Neural progenitor cell (in vitro differentiated cells): ENCODE results near the gene PCDH9. TPM values are rescaled to one million over a fixed set of nuclear protein-coding genes. Genes with fewer than 3 reads are reported as not detected.

Source experiments
- DNase-seq: peaks from one replicate; pipeline ENCODE4 v3.0.0-alpha.2; 2016; ENCODE audit warnings: low spot score
- H2AFZ ChIP-seq: fragments of 200-600 bp; sonication (generic); replicated peaks from 2 replicates; pipeline ENCODE4 v1.6.1; 2016; ENCODE audit warnings: antibody characterized with exemption
- H3F3A ChIP-seq: fragments of 200-600 bp; sonication (generic); 2 replicates; pipeline ENCODE4 v1.6.1; 2016; ENCODE audit warnings: antibody characterized with exemption, low read depth
- H3K27ac ChIP-seq: fragments of 200-600 bp; sonication (generic); 2 replicates; pipeline ENCODE4 v1.5.1; 2016; ENCODE audit warnings: mild to moderate bottlenecking
- H3K27me3 ChIP-seq: fragments of 200-600 bp; sonication (generic); 2 replicates; pipeline ENCODE4 v1.6.1; 2016; ENCODE audit warnings: mild to moderate bottlenecking, moderate library complexity
- H3K36me3 ChIP-seq: fragments of 200-600 bp; sonication (generic); 2 replicates; pipeline ENCODE4 v1.5.1; 2016
- H3K4me1 ChIP-seq: fragments of 200-600 bp; sonication (generic); 2 replicates; pipeline ENCODE4 v1.6.1; 2016; ENCODE audit warnings: mixed run types
- H3K4me2 ChIP-seq: fragments of 200-600 bp; sonication (generic); 2 replicates; pipeline ENCODE4 v1.6.1; 2016
- H3K4me3 ChIP-seq: fragments of 200-600 bp; sonication (generic); 2 replicates; pipeline ENCODE4 v1.5.1; 2016
- H3K79me2 ChIP-seq: fragments of 200-600 bp; sonication (generic); 2 replicates; pipeline ENCODE4 v1.6.1; 2016; ENCODE audit warnings: low read depth
- H3K9ac ChIP-seq: fragments of 200-600 bp; sonication (generic); 2 replicates; pipeline ENCODE4 v1.6.1; 2016
- H3K9me3 ChIP-seq: fragments of 200-600 bp; sonication (generic); 2 replicates; pipeline ENCODE4 v1.5.1; 2016; ENCODE audit warnings: low read depth
- H4K20me1 ChIP-seq: fragments of 200-600 bp; sonication (generic); 2 replicates; pipeline ENCODE4 v1.6.1; 2016; ENCODE audit warnings: low read depth
- H3K27ac Mint-ChIP-seq: 3 replicates; pipeline ENCODE4 v1.8.0; 2021; ENCODE audit warnings: mixed read lengths
- H3K27me3 Mint-ChIP-seq: 2 replicates; pipeline ENCODE4 v1.8.0; 2022; ENCODE audit warnings: low read depth, mild to moderate bottlenecking, inconsistent platforms, moderate library complexity, mixed read lengths; ENCODE audit not compliant: insufficient read depth
- H3K36me3 Mint-ChIP-seq: 3 replicates; pipeline ENCODE4 v1.8.0; 2021; ENCODE audit warnings: mixed read lengths
- H3K4me1 Mint-ChIP-seq: 3 replicates; pipeline ENCODE4 v1.8.0; 2021; ENCODE audit warnings: mixed read lengths
- H3K4me3 Mint-ChIP-seq: 3 replicates; pipeline ENCODE4 v1.8.0; 2021; ENCODE audit warnings: mild to moderate bottlenecking, moderate library complexity, mixed read lengths
- H3K9me3 Mint-ChIP-seq: 3 replicates; pipeline ENCODE4 v1.8.0; 2020; ENCODE audit warnings: mixed read lengths
- CTCF ChIP-seq: fragments of 200-600 bp; sonication (generic); IDR thresholded peaks from 2 replicates; pipeline ENCODE4 v1.5.1; 2017; ENCODE audit warnings: antibody characterized with exemption, mild to moderate bottlenecking
- EZH2 ChIP-seq: fragments of 200-600 bp; sonication (generic); IDR thresholded peaks from 2 replicates; pipeline ENCODE4 v1.6.1; 2017; ENCODE audit warnings: antibody characterized with exemption, mild to moderate bottlenecking, moderate library complexity
- EZH2phosphoT487 ChIP-seq: fragments of 200-600 bp; sonication (generic); IDR thresholded peaks from 2 replicates; pipeline ENCODE4 v1.6.1; 2017; ENCODE audit warnings: antibody characterized with exemption
- total RNA-seq: library from RNA; depleted of rRNA; stranded (reverse); fragments of >200 nt; gene quantifications from 2 replicates; pipeline ENCODE4 v1.2.3, GENCODE V29; 2015; ENCODE audit warnings: low replicate concordance

Gene PCDH9
- total RNA-seq, 1 donor from 2014 or later: 0.24 TPM

DNA sequence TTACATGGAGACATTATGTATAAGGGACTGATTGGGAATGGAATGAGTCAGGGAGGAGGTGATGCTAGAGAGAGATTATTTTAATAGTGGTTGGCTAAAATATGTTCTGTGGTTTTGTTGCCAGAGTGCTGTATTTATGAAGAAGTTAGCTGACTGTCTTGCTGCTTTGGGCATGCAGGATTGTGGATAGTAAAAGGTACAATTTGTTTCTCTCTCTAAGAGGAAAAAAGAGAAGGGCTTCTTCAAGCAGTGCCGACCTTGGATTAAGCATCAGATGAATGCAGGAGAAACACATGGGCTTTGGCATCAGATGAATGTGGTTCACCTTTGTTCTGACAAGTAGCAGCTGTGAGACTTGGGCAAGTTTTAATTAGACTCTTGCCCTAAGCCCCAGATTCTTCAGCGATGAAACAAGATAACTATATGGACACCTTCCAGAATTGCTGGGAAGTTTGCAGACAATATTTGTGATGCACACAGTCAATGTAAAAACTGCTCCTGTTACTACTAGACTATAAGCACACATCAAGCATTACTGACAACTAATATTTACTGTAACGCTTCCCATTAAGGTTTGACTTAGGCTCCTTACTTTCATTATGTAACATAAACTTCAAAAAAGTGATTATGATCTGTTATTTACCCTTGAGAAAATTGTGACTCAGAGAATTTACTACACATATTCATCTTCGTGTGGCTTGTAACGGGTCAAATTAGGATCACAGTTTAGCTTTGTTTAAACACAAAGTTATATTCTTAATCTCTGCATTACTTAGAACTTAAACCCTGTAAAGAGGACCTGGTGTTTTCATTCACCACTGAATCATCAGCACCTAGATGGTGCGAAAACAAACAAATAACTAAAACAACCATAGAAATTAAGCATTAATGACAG is 824.0 kb downstream of the PCDH9 start:
- no peak for TF ChIP-seq CTCF
- no peak for TF ChIP-seq EZH2
- no peak for TF ChIP-seq EZH2phosphoT487
- Histone ChIP-seq H3K4me1 (peaks cover 22% of the 10 kb centered on the region), H3K4me2 (peak overlapping the region; percentile 11), H2AFZ (no peak overlapping the region), H4K20me1 (no peaks in the 10 kb centered on the region), H3K4me3 (no peak overlapping the region), H3K27ac (no peak overlapping the region), H3K9me3 (no peaks in the 10 kb centered on the region), H3K9ac (no peak overlapping the region), H3K36me3 (no peaks in the 10 kb centered on the region), H3K79me2 (no peaks in the 10 kb centered on the region), H3K27me3 (no peaks in the 10 kb centered on the region), H3F3A (no peaks in the 10 kb centered on the region)
- peak; percentile 37 for DNase-seq
- Mint-ChIP-seq H3K4me3 (no peak overlapping the region), H3K4me1 (peaks cover 19% of the 10 kb centered on the region), H3K27ac (peak overlapping the region; percentile 62), H3K36me3 (peaks cover 2% of the 10 kb centered on the region), H3K9me3 (peaks cover 2% of the 10 kb centered on the region), H3K27me3 (no peaks in the 10 kb centered on the region)

DNA sequence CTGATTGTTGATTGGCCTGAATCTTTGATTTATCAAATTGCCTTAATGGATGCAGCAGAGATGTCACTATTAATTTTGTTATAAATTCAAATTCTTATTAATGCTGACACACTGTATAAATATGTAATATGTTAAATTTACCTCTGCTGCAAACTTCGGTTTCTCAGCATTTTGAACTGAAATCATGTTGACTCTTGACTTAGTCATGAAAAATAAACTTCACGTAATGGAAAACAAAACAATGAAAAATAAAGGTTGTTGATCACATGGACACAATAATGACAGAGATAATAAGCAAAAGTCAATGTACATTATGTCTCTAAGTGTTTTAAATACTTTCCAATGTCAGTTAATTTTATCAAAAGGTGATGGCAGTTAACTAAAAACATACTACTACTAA is 827.6 kb downstream of the PCDH9 start:
- Histone ChIP-seq H3K4me2 (no peak overlapping the region), H3K27me3 (no peaks in the 10 kb centered on the region), H3F3A (no peaks in the 10 kb centered on the region), H3K27ac (no peak overlapping the region), H3K4me1 (peaks cover 19% of the 10 kb centered on the region), H3K4me3 (no peak overlapping the region), H2AFZ (no peak overlapping the region), H3K36me3 (no peaks in the 10 kb centered on the region), H3K9ac (no peak overlapping the region), H3K79me2 (no peaks in the 10 kb centered on the region), H3K9me3 (no peaks in the 10 kb centered on the region), H4K20me1 (no peaks in the 10 kb centered on the region)
- no peak overlapping the region for H3K27ac Mint-ChIP-seq
- peaks cover 19% of the 10 kb centered on the region for H3K4me1 Mint-ChIP-seq
- DNase-seq: no peak
- H3K9me3 Mint-ChIP-seq: peaks cover 2% of the 10 kb centered on the region
- H3K36me3 Mint-ChIP-seq: peaks cover 2% of the 10 kb centered on the region
- no peaks in the 10 kb centered on the region for H3K27me3 Mint-ChIP-seq
- no peak overlapping the region for H3K4me3 Mint-ChIP-seq
- TF ChIP-seq EZH2 (no peak), EZH2phosphoT487 (no peak), CTCF (no peak)

GRCh38 chr13:66402066-66402465 is 828.1 kb downstream of the PCDH9 start:
- H3K27me3 ChIP-seq: no peaks in the 10 kb centered on the region
- H3K27ac ChIP-seq: no peak overlapping the region
- H3K4me2 ChIP-seq: no peak overlapping the region
- no peaks in the 10 kb centered on the region for H3K9me3 ChIP-seq
- no peaks in the 10 kb centered on the region for H3K79me2 ChIP-seq
- Mint-ChIP-seq H3K4me3 (no peak overlapping the region), H3K27ac (no peak overlapping the region), H3K36me3 (peaks cover 2% of the 10 kb centered on the region), H3K4me1 (peaks cover 15% of the 10 kb centered on the region), H3K9me3 (peaks cover 2% of the 10 kb centered on the region), H3K27me3 (no peaks in the 10 kb centered on the region)
- TF ChIP-seq EZH2phosphoT487 (no peak), CTCF (no peak), EZH2 (no peak)
- no peak overlapping the region for H3K4me3 ChIP-seq
- no peak for DNase-seq
- H3K4me1 ChIP-seq: peaks cover 15% of the 10 kb centered on the region
- no peaks in the 10 kb centered on the region for H3K36me3 ChIP-seq
- H3K9ac ChIP-seq: no peak overlapping the region
- H2AFZ ChIP-seq: no peak overlapping the region
- H3F3A ChIP-seq: no peaks in the 10 kb centered on the region
- H4K20me1 ChIP-seq: no peaks in the 10 kb centered on the region
